ENCODE results near the gene CLK1. TPM values are rescaled to one million over a fixed set of nuclear protein-coding genes. Genes with fewer than 3 reads are reported as not detected.

Gene CLK1
- total RNA-seq, 1 experiment from 2014 or later: 57.0 TPM

GRCh38 chr2:200834701-200835100, 29.8 kb downstream of the CLK1 start:
- Histone ChIP-seq H3K9me3 (ENCODE audit: insufficient read depth, low read depth) (peaks cover 19% of the 10 kb centered on the region), H3K36me3 (ENCODE audit: low read depth) (no peaks in the 10 kb centered on the region), H3K27ac (no peak overlapping the region), H3K4me2 (no peak overlapping the region), H3K27me3 (ENCODE audit: insufficient read depth, low read depth) (no peaks in the 10 kb centered on the region), H4K20me1 (ENCODE audit: insufficient read depth) (no peaks in the 10 kb centered on the region), H2AFZ (no peak overlapping the region), H3K79me2 (ENCODE audit: low read depth) (no peaks in the 10 kb centered on the region), H3K9me2 (ENCODE audit: insufficient read depth) (no peaks in the 10 kb centered on the region; the same call in 1 of the 2 replicates), H3F3A (ENCODE audit: insufficient read depth, low read depth) (peaks cover 8% of the 10 kb centered on the region), H3K4me3 (no peak overlapping the region), H3K4me1 (replicated peaks; ENCODE audit: insufficient read depth) (peaks cover 7% of the 10 kb centered on the region)
- TF ChIP-seq EZH2 (IDR thresholded peaks at IDR 0.05; ENCODE audit: low read depth) (no peak), CTCF (conservative IDR thresholded peaks at IDR 0.05) (no peak)
- no peak for DNase-seq
- POLR2A ChIA-PET (ENCODE audit: unreplicated experiment): no interaction called here
- BruUV-seq (replicated peaks): no TSS peak
- CTCF ChIA-PET: no interaction called here
- intact Hi-C loops (cut with micrococcal nuclease; ENCODE audit: unreplicated experiment): no loop called here

- H3K4me1 ChIP-seq (replicated peaks; ENCODE audit: insufficient read depth): no peaks in the 10 kb centered on the region
- POLR2A ChIA-PET (ENCODE audit: unreplicated experiment): interaction anchor here (0.6 kb wide), 1 partner anchor 9 kb away, joined by 3 read pairs; no protein-coding TSS in a partner anchor
- BruUV-seq (replicated peaks): no TSS peak
- H3K79me2 ChIP-seq (ENCODE audit: low read depth): no peaks in the 10 kb centered on the region
- no peaks in the 10 kb centered on the region for H3K27me3 ChIP-seq (ENCODE audit: insufficient read depth, low read depth)
- no peaks in the 10 kb centered on the region for H3K9me3 ChIP-seq (ENCODE audit: insufficient read depth, low read depth)
- no peaks in the 10 kb centered on the region for H4K20me1 ChIP-seq (ENCODE audit: insufficient read depth)
- no peaks in the 10 kb centered on the region for H3K36me3 ChIP-seq (ENCODE audit: low read depth)
- H3F3A ChIP-seq (ENCODE audit: insufficient read depth, low read depth): peaks cover 34% of the 10 kb centered on the region; the same call in 1 of the 2 replicates
- CTCF ChIA-PET: no interaction called here
- H3K9me2 ChIP-seq (ENCODE audit: insufficient read depth): no peaks in the 10 kb centered on the region; the same call in 1 of the 2 replicates
- intact Hi-C loops (cut with micrococcal nuclease; ENCODE audit: unreplicated experiment): no loop called here
- no peak for DNase-seq
- TF ChIP-seq EZH2 (IDR thresholded peaks at IDR 0.05; ENCODE audit: low read depth): no peak
- TF ChIP-seq CTCF (conservative IDR thresholded peaks at IDR 0.05): no peak
- H3K4me2 ChIP-seq: no peak overlapping the region
- no peak overlapping the region for H3K4me3 ChIP-seq
- H3K27ac ChIP-seq: no peak overlapping the region
- H2AFZ ChIP-seq: no peak overlapping the region
Measured at GRCh38 chr2:200829258-200829655, 35.2 kb downstream of the CLK1 start.

- H4K20me1 ChIP-seq (ENCODE audit: insufficient read depth): no peaks in the 10 kb centered on the region
- no peaks in the 10 kb centered on the region; the same call in 1 of the 2 replicates for H3K9me2 ChIP-seq (ENCODE audit: insufficient read depth)
- ChIA-PET POLR2A (ENCODE audit: unreplicated experiment) (interaction anchor here (0.6 kb wide), 2 partner anchors 9 to 136 kb away, joined by 3 read pairs; no protein-coding TSS in a partner anchor), CTCF (no interaction called here)
- no peak overlapping the region for H2AFZ ChIP-seq
- no peak for TF ChIP-seq EZH2 (IDR thresholded peaks at IDR 0.05; ENCODE audit: low read depth)
- TF ChIP-seq CTCF (conservative IDR thresholded peaks at IDR 0.05): no peak
- no peaks in the 10 kb centered on the region for H3K36me3 ChIP-seq (ENCODE audit: low read depth)
- no peaks in the 10 kb centered on the region for H3K27me3 ChIP-seq (ENCODE audit: insufficient read depth, low read depth)
- intact Hi-C loops (cut with micrococcal nuclease; ENCODE audit: unreplicated experiment): no loop called here
- H3K27ac ChIP-seq: no peak overlapping the region
- no peaks in the 10 kb centered on the region for H3K79me2 ChIP-seq (ENCODE audit: low read depth)
- no peaks in the 10 kb centered on the region for H3K9me3 ChIP-seq (ENCODE audit: insufficient read depth, low read depth)
- H3F3A ChIP-seq (ENCODE audit: insufficient read depth, low read depth): peaks cover 39% of the 10 kb centered on the region
- DNase-seq: no peak
- BruUV-seq (replicated peaks): no TSS peak
- H3K4me1 ChIP-seq (replicated peaks; ENCODE audit: insufficient read depth): no peaks in the 10 kb centered on the region
- H3K4me2 ChIP-seq: no peak overlapping the region
- no peak overlapping the region for H3K4me3 ChIP-seq
Measured at GRCh38 chr2:200828572-200829257, 35.7 kb downstream of the CLK1 start.

Data from PC-9 (cell line).